Endothelial cell (in vitro differentiated cells): ENCODE measurements around the gene DRG1. TPM values are rescaled to one million over a fixed set of nuclear protein-coding genes. Genes with fewer than 3 reads are reported as not detected.

ENCODE experiments used
- DNase-seq: peaks from one replicate; pipeline ENCODE4 v3.0.0; 2021; ENCODE audit warnings: low spot score
- H3K27ac Mint-ChIP-seq: one replicate; pipeline ENCODE4 v1.8.0; 2021; ENCODE audit warnings: mixed read lengths, inconsistent platforms; ENCODE audit not compliant: unreplicated experiment
- H3K27me3 Mint-ChIP-seq: one replicate; pipeline ENCODE4 v1.8.0; 2021; ENCODE audit warnings: mild to moderate bottlenecking, moderate library complexity, mixed read lengths, inconsistent platforms; ENCODE audit not compliant: unreplicated experiment
- H3K36me3 Mint-ChIP-seq: one replicate; pipeline ENCODE4 v1.8.0; 2021; ENCODE audit warnings: mild to moderate bottlenecking, low read depth, mixed read lengths, inconsistent platforms; ENCODE audit not compliant: unreplicated experiment
- H3K4me1 Mint-ChIP-seq: one replicate; pipeline ENCODE4 v1.8.0; 2021; ENCODE audit warnings: mild to moderate bottlenecking, mixed read lengths, inconsistent platforms; ENCODE audit not compliant: unreplicated experiment
- H3K4me3 Mint-ChIP-seq: one replicate; pipeline ENCODE4 v1.8.0; 2021; ENCODE audit warnings: mild to moderate bottlenecking, mixed read lengths, inconsistent platforms; ENCODE audit not compliant: unreplicated experiment
- H3K9me3 Mint-ChIP-seq: one replicate; pipeline ENCODE4 v1.8.0; 2021; ENCODE audit warnings: mixed read lengths, inconsistent platforms; ENCODE audit not compliant: unreplicated experiment
- total RNA-seq: library from RNA; stranded (reverse); fragmentation: NEBNext Ultra II Directional; extraction: Animal tissue kit (Norgen Biotek cat#: 25700); gene quantifications from one replicate; pipeline ENCODE4 v1.2.1, GENCODE V29; 2021; ENCODE audit not compliant: unreplicated experiment
- TF ChIP-seq, protein P1 (sequence below): fragments of 200-600 bp; sonication (generic); IDR thresholded peaks from one replicate; pipeline ENCODE4 v1.5.0; 2021; ENCODE audit warnings: antibody characterized with exemption; ENCODE audit not compliant: unreplicated experiment

The DRG1 gene
- total RNA-seq, 1 donor from 2014 or later = 55.6 TPM

GRCh38 chr22:31441652-31442051, 42.2 kb downstream of the DRG1 start:
- H3K9me3 Mint-ChIP-seq = no peaks in the 10 kb centered on the region
- DNase-seq = no peak
- H3K4me3 Mint-ChIP-seq = no peak overlapping the region
- no peaks in the 10 kb centered on the region for H3K27me3 Mint-ChIP-seq
- H3K27ac Mint-ChIP-seq = no peak overlapping the region
- TF ChIP-seq, protein P1, sequence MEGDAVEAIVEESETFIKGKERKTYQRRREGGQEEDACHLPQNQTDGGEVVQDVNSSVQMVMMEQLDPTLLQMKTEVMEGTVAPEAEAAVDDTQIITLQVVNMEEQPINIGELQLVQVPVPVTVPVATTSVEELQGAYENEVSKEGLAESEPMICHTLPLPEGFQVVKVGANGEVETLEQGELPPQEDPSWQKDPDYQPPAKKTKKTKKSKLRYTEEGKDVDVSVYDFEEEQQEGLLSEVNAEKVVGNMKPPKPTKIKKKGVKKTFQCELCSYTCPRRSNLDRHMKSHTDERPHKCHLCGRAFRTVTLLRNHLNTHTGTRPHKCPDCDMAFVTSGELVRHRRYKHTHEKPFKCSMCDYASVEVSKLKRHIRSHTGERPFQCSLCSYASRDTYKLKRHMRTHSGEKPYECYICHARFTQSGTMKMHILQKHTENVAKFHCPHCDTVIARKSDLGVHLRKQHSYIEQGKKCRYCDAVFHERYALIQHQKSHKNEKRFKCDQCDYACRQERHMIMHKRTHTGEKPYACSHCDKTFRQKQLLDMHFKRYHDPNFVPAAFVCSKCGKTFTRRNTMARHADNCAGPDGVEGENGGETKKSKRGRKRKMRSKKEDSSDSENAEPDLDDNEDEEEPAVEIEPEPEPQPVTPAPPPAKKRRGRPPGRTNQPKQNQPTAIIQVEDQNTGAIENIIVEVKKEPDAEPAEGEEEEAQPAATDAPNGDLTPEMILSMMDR = no peak
- H3K36me3 Mint-ChIP-seq = peaks cover 49% of the 10 kb centered on the region
- peaks cover 16% of the 10 kb centered on the region for H3K4me1 Mint-ChIP-seq

DNA sequence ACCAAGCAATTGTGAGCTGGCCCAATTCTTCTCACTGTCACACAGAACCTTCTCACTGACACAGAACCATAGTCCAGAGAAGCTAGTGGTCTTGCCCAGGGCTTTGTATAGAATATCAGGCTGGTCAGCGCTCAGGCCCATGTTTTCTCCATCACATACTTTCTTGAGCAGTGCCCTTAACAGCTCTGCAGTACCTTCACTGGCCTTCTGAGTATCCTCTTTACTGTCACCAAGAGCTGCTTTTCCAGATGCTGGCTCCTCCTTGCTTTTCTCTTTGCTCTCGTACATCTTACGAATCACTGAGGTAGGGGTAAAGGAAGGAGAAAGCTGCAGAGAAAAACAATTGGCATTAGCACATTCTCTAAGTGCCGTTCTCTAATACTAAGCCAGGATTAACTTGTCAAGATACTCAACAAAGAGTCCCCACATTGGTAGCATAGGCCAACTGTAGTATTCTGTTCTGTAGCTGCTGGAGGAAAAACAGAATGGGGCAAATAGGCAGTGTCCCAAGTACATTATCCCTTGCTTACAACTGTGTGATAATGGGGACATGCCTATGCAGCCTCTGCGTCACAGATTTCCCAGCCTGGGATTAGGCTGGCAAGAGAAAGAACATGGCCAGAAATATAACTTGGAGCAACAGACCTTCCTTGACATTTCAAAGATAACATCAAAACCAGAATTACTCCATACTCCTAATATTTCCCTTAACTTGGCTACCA, 43.5 kb downstream of the DRG1 start:
- no peak overlapping the region for H3K27ac Mint-ChIP-seq

GRCh38 chr22:31443516-31443915, 44.1 kb downstream of the DRG1 start:
- TF ChIP-seq, protein P1 = no peak
- Mint-ChIP-seq H3K27ac (no peak overlapping the region), H3K9me3 (no peaks in the 10 kb centered on the region)

More for the DNA sequence above, 43.5 kb downstream of the DRG1 start:
- peaks cover 4% of the 10 kb centered on the region for H3K4me1 Mint-ChIP-seq
- no peaks in the 10 kb centered on the region for H3K27me3 Mint-ChIP-seq
- no peaks in the 10 kb centered on the region for H3K9me3 Mint-ChIP-seq
- no peak overlapping the region for H3K4me3 Mint-ChIP-seq
- DNase-seq = no peak
- peaks cover 45% of the 10 kb centered on the region for H3K36me3 Mint-ChIP-seq
- TF ChIP-seq, protein P1 = no peak

DNA sequence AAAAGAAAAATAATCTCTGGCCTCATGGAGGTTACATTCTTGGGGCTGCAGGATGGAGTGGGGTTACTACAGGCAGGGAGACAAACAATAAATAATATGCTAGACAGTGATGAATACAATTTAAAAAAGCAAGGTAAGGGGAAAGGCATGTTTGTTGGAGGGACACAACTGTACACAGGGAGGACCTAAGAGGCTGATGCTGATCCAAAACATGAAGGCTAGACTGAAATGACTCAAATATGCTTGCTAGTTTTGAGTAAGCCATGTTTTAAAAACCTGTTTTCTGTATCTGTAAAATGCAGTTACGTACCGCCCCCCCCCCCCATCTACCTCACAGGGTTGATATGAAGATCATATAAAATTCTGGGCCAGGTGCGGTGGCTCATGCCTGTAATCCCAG, 46.2 kb downstream of the DRG1 start:
- Mint-ChIP-seq H3K4me3 (peak overlapping the region; percentile 16), H3K27ac (no peak overlapping the region), H3K9me3 (no peaks in the 10 kb centered on the region), H3K36me3 (peaks cover 44% of the 10 kb centered on the region), H3K27me3 (no peaks in the 10 kb centered on the region), H3K4me1 (no peaks in the 10 kb centered on the region)
- no peak for DNase-seq
- TF ChIP-seq, protein P1 = no peak

More at GRCh38 chr22:31443516-31443915, 44.1 kb downstream of the DRG1 start:
- Mint-ChIP-seq H3K4me1 (no peaks in the 10 kb centered on the region), H3K4me3 (no peak overlapping the region), H3K36me3 (peaks cover 50% of the 10 kb centered on the region), H3K27me3 (no peaks in the 10 kb centered on the region)
- DNase-seq = no peak

DNA sequence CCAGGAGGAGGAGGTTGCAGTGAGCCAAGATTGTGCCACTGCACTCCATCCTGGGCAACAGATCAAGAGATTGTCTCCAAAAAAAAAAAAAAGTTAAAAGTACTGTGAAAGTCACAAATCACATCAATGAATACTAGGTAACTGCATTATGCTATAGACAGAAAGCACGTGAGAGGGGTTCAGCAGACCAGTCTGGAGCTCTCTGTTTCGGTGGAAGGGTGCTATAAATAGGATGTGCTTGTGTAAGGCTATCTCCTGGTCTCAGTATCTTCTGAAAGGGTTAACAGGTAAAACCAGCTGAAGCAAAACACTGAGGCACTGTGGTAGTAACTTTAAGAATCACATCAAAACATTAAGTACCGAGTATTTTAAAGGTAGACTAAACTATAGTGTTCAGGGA, 46.8 kb downstream of the DRG1 start:
- Mint-ChIP-seq H3K27me3 (no peaks in the 10 kb centered on the region), H3K4me3 (no peak overlapping the region), H3K27ac (no peak overlapping the region)

More for the DNA sequence above, 46.8 kb downstream of the DRG1 start:
- TF ChIP-seq, protein P1 = no peak
- peaks cover 43% of the 10 kb centered on the region for H3K36me3 Mint-ChIP-seq
- H3K9me3 Mint-ChIP-seq = no peaks in the 10 kb centered on the region
- DNase-seq = no peak
- no peaks in the 10 kb centered on the region for H3K4me1 Mint-ChIP-seq
